SK-N-MC (cell line): Measurements from ENCODE around the gene PADI6.

Experiments
- DNase-seq: peaks from one replicate; pipeline ENCODE4 v3.0.0-alpha.2; 2011; ENCODE audit warnings: low read depth, low spot score
- H3K27ac ChIP-seq: fragments of 200-600 bp; sonication (generic); 2 replicates; pipeline ENCODE4 v1.5.1; 2016; ENCODE audit warnings: mixed run types
- H3K36me3 ChIP-seq: fragments of 200-600 bp; sonication (generic); 2 replicates; pipeline ENCODE4 v1.6.1; 2017; ENCODE audit warnings: antibody characterized with exemption, low read length, mixed read lengths; ENCODE audit not compliant: insufficient read depth
- H3K4me3 ChIP-seq: fragments of 200-600 bp; sonication (generic); 2 replicates; pipeline ENCODE4 v1.5.1; 2016
- H3K9ac ChIP-seq: fragments of 200-600 bp; sonication (generic); 2 replicates; pipeline ENCODE4 v1.8.0; 2017; ENCODE audit warnings: mixed run types, mixed read lengths; ENCODE audit not compliant: insufficient read length
- H3K9me3 ChIP-seq: fragments of 200-600 bp; sonication (generic); 2 replicates; pipeline ENCODE4 v1.6.1; 2017; ENCODE audit warnings: low read depth, mild to moderate bottlenecking, antibody characterized with exemption, low read length, moderate library complexity, mixed read lengths
- EZH2 ChIP-seq: fragments of 200-600 bp; sonication (generic); IDR thresholded peaks from one replicate; pipeline ENCODE4 v1.6.1; 2017; ENCODE audit warnings: antibody characterized with exemption
- FOXP2 ChIP-seq: optimal IDR thresholded peaks from 2 replicates; pipeline ENCODE3; 2011; ENCODE audit warnings: mild to moderate bottlenecking, moderate library complexity; ENCODE audit not compliant: insufficient read depth; ENCODE audit errors: extremely low read length, control extremely low read depth
- POLR2AphosphoS5 ChIP-seq: IDR thresholded peaks from 2 replicates; pipeline ENCODE4 v1.6.1; 2012; ENCODE audit warnings: mild to moderate bottlenecking, low read depth, low read length, borderline replicate concordance

The PADI6 gene

DNA sequence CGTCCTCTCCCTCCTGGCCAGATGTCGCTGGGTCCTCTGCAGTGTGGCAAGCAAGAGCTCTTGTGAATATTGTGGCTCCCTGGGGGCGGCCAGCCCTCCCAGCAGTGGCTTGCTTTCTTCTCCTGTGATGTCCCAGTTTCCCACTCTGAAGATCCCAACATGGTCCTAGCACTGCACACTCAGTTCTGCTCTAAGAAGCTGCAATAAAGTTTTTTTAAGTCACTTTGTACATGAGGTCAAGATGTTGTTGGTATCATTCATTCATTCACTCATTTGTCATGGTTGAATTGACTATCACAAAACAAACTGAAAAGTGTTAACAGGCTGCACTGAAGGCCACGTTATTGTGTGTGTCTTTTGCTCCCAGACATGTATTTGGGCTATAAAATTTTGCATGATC lies 8.2 kb upstream of the PADI6 start:
- H3K4me3 ChIP-seq = no peak overlapping the region
- no peaks in the 10 kb centered on the region for H3K9me3 ChIP-seq
- no peak overlapping the region for H3K9ac ChIP-seq
- no peaks in the 10 kb centered on the region for H3K36me3 ChIP-seq
- H3K27ac ChIP-seq = no peak overlapping the region
- DNase-seq = no peak
- TF ChIP-seq FOXP2 (no peak), EZH2 (no peak), POLR2AphosphoS5 (no peak)

DNA sequence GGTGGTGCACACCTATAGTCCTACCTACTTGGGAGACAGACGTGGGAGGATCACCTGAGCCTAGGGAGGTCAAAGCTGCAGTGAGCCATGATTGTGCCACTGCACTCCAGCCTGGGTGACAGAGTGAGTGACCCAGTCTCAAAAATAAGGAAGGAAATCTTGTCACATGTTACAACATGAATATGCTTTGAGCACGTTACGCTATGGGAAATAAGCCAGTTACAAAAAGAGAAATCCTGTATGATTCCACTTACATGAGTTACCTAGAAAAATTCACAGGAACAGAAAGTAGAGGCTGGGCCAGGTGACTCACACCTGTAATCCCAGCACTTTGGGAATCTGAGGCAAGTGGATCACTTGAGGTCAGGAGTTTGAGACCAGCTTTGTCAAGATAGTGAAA lies 6.7 kb upstream of the PADI6 start:
- Histone ChIP-seq H3K36me3 (no peaks in the 10 kb centered on the region), H3K9ac (no peak overlapping the region), H3K9me3 (no peaks in the 10 kb centered on the region), H3K27ac (no peak overlapping the region), H3K4me3 (no peak overlapping the region)
- TF ChIP-seq FOXP2 (no peak), POLR2AphosphoS5 (no peak), EZH2 (no peak)
- DNase-seq = no peak

DNA sequence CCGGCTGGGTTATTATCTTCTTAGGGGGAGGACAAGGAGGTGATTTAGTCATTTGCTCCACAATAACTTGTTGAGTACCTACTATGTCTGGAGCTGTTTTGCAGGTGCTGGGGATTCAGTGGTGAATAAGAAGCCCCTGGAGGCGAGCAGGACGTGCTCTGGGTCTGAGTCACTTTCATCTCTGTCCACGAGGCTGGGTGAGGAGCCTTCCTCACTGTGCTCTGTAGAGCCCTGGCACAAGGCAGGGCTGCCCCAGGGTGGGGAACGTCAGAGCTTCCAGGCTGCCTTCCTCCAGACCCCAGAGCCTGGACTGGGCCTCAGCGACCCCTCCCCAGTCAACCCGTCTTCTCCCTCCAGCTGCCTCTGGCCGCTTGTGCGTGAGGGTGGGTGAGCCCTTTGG lies 2.5 kb upstream of the PADI6 start:
- no peak overlapping the region for H3K4me3 ChIP-seq
- no peak for DNase-seq
- TF ChIP-seq POLR2AphosphoS5 (no peak), FOXP2 (no peak), EZH2 (no peak)
- H3K9ac ChIP-seq = no peak overlapping the region
- H3K9me3 ChIP-seq = no peaks in the 10 kb centered on the region
- no peaks in the 10 kb centered on the region for H3K36me3 ChIP-seq
- no peak overlapping the region for H3K27ac ChIP-seq

DNA sequence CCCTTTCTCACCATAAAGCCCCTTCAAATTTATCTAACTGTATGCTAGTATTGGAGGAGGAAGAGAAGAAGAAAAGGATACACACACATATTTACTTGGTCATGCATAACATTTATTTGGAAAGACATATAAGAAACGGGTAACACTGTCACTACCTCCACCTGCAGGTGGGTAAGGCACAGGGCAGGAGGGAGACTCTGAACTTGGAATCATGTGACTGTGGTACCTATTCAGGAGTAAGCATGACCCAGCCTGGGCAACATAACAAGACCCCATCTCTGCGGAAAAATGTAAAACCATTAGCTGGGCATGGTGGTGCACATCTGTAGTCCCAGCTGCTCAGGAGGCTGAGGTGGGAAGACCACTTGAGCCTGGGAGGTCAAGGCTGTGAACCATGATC lies 1.4 kb upstream of the PADI6 start:
- TF ChIP-seq FOXP2 = no peak
- no peak for TF ChIP-seq POLR2AphosphoS5
- TF ChIP-seq EZH2 = no peak
- no peak overlapping the region for H3K4me3 ChIP-seq
- H3K9ac ChIP-seq = no peak overlapping the region
- no peaks in the 10 kb centered on the region for H3K9me3 ChIP-seq
- H3K36me3 ChIP-seq = no peaks in the 10 kb centered on the region
- H3K27ac ChIP-seq = no peak overlapping the region
- DNase-seq = no peak

DNA sequence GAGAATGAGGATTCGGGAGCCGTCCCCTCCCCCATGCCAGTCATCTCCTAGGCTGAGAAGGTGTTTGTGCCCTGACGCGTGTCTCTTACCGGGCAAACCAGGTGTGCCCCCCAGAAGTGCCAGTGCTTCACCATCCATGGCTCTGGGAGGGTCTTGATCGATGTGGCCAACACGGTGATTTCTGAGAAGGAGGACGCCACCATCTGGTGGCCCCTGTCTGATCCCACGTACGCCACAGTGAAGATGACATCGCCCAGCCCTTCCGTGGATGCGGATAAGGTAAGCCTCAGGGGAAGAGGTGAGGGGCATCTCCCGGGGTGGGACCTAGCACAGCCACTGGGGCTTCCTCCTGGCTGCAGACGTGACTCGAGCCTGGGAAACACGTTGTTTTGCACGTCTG lies 959 bp downstream of the PADI6 start:
- TF ChIP-seq FOXP2 = no peak
- no peak for TF ChIP-seq EZH2
- TF ChIP-seq POLR2AphosphoS5 = no peak
- Histone ChIP-seq H3K9me3 (no peaks in the 10 kb centered on the region), H3K27ac (no peak overlapping the region), H3K36me3 (no peaks in the 10 kb centered on the region), H3K9ac (no peak overlapping the region), H3K4me3 (no peak overlapping the region)
- DNase-seq = no peak

DNA sequence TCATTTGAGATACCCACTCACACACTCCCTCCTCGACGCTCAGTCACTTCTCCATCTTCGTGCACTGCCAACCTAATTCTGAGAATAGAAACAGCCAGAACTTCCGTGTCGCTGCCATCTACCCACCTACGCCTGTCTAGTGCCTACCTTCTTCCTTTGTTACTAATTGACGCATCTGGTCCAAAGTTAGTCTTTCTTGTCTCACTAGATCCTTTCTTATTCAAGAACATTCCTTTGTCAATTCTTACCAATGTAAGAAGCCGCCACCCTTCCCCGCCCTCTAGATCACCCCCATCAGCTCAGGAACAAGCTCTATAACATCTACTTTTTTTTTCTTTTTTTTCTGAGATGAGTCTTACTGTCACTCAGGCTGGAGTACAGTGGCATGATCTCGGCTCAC lies 3.7 kb downstream of the PADI6 start:
- H3K27ac ChIP-seq = no peak overlapping the region
- H3K4me3 ChIP-seq = no peak overlapping the region
- H3K36me3 ChIP-seq = no peaks in the 10 kb centered on the region
- no peak overlapping the region for H3K9ac ChIP-seq
- no peaks in the 10 kb centered on the region for H3K9me3 ChIP-seq
- no peak for DNase-seq
- TF ChIP-seq EZH2 = no peak

DNA sequence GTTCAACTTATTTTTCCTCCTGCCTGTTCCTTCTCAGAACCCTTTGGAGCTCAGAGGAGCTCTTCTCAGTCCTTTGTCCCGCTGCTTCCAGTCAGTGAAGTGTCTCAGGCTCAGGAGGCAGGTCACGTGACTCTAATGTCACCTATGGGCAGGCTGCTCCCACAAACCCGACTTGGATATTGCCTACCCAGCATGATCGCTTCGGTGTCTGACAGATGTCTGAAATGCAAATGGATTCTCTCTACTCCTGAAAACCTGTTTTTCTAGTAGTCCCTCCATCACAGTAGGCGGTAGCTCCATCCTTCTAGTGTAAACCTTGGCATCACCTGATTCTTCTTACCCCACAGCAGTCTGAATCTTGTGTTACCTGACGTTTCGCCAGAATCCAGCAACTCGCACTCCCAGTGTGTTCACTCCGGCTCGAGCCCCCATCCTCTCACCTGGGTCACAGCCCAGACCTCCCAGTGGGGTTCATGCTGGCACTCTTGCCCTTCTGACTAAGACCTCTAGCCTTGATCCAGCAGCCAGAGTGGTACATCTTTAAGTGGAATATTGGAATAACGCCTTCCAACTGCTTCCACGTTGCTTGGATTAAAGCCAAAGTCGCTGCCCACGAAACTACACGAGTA lies 5.4 kb downstream of the PADI6 start:
- Histone ChIP-seq H3K4me3 (no peak overlapping the region), H3K27ac (no peak overlapping the region), H3K9me3 (no peaks in the 10 kb centered on the region), H3K36me3 (no peaks in the 10 kb centered on the region), H3K9ac (no peak overlapping the region)
- DNase-seq = no peak
- no peak for TF ChIP-seq EZH2
- no peak for TF ChIP-seq POLR2AphosphoS5
- no peak for TF ChIP-seq FOXP2

DNA sequence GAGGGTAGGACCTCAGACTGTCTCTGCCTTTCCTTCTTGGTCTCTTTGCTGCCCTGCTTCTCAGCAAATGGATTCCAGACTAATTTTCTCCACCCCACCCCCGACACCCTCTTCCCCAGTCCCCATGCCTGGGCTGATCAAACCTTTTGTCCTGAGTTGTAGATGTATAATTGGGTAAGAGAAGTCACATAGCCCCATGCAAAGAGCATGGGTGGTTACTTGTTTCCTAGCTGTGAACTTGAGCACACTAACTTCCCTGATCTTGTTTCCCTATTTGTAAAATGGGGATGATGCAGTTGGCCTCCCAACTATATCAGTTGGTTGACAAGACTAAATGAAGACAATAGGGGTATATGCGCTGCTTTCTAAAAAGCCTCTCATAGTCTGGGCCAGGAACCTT lies 9.2 kb downstream of the PADI6 start:
- Histone ChIP-seq H3K36me3 (no peaks in the 10 kb centered on the region), H3K9me3 (no peaks in the 10 kb centered on the region), H3K4me3 (no peak overlapping the region), H3K27ac (no peak overlapping the region), H3K9ac (no peak overlapping the region)
- no peak for DNase-seq
- no peak for TF ChIP-seq FOXP2
- TF ChIP-seq POLR2AphosphoS5 = no peak
- TF ChIP-seq EZH2 = no peak

DNA sequence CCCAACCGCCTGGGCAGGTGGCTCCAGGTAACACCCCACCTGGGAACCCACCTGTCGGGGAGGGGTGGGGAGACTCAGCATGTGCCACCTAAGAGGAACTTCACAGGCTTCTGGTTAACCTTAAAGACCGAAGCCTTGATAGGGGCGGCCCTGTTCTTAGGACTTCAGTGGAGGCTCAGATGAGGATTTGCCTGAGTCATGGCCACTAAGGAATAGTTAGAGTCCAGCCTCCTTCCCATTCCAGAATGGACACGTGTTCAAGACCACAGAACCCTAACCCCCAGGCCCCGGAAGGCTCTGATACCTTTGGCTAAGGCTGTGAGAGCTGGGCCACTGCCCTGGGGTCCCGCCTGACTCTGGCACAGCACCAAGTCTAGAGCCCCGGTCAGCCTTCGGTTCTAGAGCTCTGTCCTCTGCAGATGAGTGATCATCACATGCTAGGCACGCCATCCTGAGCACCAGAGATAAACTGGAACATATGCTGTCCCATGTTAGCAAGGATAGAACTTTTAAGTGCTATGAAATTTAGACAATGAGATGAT lies 20.3 kb downstream of the PADI6 start:
- TF ChIP-seq FOXP2 = no peak
- TF ChIP-seq POLR2AphosphoS5 = no peak
- no peak for TF ChIP-seq EZH2
- H3K27ac ChIP-seq = no peak overlapping the region
- H3K9me3 ChIP-seq = no peaks in the 10 kb centered on the region
- H3K36me3 ChIP-seq = no peaks in the 10 kb centered on the region
- H3K4me3 ChIP-seq = no peak overlapping the region
- no peak for DNase-seq
- H3K9ac ChIP-seq = no peak overlapping the region
